NCI-H2081 treated with DMSO at 0.1 percent for 48 hours (cell line): ENCODE data around the gene TGFBRAP1.
"Not testable (repeated sequence)": the region's sequence is repeated elsewhere in the genome, so short reads cannot be mapped to it uniquely, and the experiment has no call there.

Experiments
- DNase-seq: peaks from one replicate; lab custom pipeline; 2025; lab: John Stamatoyannopoulos, UW

The TGFBRAP1 gene

GRCh38 chr2:105271393-105272045 lies 58.0 kb downstream of the TGFBRAP1 start:
- no peak for DNase-seq

DNA sequence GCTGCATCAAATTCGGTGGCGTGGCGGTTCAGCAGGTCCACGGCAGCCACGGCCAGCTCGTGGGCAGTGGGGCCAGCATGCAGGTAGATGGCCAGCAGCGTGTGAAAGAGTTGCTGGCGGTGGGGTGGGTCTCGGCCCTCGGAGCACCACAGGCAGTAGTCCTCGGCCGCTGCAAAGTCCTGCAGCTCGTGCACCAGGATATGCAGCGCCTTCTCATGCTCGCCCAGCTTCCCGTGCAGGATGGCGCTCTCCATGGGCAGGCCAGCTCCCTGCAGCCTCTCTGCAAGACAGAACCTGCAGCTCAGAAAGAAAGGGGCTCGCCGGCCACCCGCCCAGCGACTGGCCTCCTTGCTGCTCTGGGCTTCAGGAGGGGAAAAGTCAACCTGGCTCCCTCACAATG lies 60.1 kb downstream of the TGFBRAP1 start:
- DNase-seq = no peak

DNA sequence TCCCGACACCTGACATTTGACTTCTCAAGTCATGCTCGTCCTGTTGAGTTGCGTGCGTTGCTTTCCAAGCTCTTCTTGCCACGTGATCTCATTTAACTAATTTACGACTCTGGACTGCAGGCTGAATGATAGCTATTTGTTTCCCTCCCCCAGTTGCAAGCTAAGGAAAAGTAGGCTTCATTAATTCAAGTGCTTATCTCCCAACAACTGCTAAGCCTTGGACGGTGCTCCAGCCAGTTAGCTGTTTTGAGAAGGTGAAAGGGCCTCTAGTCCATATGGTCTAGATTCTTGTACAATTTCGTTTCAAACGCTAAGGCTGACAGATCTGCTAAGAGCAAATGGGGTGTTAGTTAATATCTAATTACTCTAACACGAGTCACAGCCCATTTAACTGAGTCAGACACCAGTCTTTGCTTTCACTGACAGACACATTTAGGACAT lies 66.9 kb downstream of the TGFBRAP1 start:
- DNase-seq = no peak

DNA sequence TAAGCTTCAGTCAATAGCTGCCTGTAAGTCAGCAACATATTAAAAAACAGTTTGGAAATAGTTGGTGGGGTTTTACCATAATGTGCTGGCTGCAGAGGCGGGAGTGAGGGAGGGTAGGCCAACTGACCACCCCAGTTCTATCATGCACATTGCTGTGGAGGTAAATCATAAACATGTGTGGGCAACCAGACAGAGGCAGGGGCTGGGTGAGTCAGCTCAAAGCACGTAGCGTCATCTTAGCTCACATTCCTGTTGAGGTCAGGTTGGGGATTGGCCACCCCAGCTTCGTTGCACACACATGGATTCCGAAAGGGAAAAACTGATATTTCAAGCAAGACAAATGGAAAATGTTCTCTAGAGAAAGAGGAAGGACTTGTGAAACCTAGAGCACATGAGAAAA lies 68.5 kb downstream of the TGFBRAP1 start:
- no peak for DNase-seq

DNA sequence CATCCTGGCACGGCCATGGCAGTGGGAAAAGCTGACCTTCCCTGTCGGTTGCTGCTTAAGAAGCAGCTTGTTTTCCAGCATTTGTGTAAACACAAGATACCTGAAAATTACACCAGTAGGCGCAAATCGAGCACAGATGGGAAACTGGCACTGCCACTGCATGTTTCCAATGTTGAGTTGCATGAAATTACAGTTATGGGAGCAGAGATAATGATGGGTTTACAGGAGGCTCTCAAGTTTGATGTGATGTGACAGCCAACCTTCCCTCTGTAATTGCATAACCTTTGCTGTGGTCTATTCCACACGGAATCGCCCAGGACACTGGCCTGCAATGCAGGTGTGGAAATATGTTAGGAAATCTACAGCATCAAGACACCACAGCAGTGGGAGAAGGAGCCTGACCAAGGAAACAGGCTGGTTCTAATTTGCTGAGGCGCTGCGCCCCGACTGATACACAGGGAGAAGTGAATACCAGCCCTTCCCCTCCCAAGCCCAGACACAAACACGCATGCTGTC lies 70.6 kb downstream of the TGFBRAP1 start:
- no peak for DNase-seq

DNA sequence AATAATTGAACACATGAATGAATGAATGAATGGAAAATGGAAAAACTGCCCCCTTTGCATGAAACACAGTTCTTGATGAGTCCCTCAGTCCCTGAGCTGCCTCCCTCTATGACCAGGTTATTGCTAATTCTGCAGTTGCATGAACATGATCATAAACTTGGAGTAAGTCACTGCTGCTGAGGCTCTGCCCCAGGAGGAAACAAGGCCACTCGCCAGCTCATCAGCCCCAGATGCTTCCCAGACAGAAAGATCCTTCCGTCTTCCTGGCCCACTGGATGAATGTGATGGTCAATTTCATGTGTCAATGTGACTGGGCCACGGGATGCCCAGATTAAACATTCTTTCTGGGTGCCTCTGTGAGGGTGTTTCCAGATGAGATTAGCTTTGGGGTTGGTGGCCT lies 71.6 kb downstream of the TGFBRAP1 start:
- DNase-seq = no peak

GRCh38 chr2:105256431-105257047 lies 73.0 kb downstream of the TGFBRAP1 start:
- no peak for DNase-seq

DNA sequence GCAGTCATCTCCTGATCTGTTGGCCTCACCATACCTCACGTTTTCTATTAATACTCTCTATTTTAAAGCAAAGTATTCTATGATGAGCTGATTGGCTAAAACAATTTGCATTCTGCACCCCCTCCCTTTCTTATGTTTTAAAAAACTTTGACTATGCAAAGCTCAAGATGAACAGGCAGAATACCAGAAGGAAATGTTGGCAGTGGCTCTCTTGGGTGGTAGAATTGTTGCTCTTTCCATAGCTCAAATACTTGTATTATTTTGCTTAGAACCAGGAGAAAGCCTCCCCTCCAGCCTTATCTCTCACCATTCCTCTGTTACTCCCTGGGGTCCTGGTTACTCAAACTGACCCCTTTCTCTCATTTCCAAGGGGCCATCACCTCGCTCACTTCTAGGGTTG lies 73.6 kb downstream of the TGFBRAP1 start:
- DNase-seq = no peak

- DNase-seq = no peak
These were observed 74.9 kb downstream of the TGFBRAP1 start for GRCh38 chr2:105254531-105255210.

DNA sequence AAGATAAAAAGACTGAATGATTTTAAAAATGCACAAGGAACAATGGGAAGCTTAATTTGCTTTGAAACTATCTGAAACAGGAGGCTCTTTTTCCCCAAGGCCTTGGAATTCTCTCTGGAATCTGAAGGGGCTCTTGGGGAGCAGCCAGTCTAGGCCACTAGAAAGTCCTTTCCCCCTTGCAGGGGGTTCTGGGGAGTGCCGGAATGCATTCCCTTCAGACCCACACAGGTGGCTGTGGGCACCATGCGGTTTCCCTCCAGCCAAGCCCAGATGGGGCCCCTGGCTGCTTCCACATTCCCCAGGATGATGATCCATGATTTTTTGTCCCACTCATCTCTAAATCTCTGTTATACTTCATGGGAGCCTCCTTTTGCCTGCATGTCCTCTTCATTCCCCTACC lies 77.3 kb downstream of the TGFBRAP1 start:
- DNase-seq = no peak

DNA sequence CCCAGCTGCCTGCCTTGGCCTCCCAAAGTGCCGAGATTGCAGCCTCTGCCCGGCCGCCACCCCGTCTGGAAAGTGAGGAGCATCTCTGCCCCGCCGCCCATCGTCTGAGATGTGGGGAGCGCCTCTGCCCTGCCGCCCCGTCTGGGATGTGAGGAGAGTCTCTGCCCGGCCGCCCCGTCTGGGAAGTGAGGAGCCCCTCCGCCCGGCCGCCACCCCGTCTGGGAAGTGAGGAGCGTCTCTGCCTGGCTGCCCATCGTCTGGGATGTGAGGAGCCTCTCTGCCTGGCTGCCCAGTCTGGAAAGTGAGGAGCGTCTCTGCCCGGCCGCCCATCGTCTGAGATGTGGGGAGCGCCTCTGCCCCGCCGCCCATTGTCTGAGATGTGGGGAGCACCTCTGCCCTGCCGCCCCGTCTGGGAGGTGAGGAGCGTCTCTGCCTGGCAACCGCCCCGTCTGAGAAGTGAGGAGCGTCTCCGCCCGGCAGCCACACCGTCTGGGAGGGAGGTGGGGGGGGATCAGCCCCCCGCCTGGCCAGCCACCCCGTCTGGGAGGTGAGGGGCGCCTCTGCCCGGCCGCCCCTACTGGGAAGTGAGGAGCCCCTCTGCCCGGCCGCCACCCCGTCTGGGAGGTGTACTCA lies 78.4 kb downstream of the TGFBRAP1 start:
- DNase-seq = not testable (repeated sequence)

DNA sequence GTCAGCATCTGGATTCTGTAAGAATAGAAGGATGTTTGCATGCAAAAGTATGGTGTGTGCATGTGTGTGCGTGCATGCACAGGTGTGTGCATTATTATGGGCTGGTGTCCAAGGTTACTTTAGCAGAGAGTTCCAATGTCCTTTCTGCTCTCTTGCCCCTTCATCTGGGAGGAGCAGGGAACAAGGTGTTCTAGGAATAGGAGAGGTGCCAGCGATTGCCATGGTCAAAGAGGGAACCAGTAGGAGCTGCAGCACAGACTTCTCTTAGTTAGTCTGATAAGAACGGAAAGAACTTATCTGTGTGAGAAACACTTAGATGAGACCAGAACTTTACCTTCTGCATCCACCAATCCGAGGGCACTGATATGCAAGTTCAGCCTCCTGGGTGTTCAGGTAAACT lies 79.6 kb downstream of the TGFBRAP1 start:
- DNase-seq = no peak

DNA sequence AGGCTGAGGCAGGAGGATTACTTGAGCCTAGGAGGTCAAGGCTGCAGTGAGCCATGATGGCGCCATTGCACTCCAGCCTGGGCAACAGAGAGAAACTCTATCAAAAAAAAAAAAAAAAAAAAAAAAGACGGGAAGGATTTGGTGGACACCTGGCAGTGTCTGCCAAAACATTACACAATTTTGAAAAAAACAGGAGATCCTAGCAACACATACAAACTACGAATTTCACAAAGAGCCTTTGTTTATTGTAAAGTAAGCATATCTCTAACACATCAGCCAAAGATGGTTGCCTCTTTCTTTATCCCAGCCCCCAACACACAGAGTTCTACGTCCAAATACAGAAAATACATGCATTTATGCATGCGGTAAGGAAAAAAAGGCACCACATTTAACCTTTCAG lies 80.4 kb downstream of the TGFBRAP1 start:
- no peak for DNase-seq

GRCh38 chr2:105248316-105249070 lies 81.0 kb downstream of the TGFBRAP1 start:
- no peak for DNase-seq

- no peak for DNase-seq
These were observed 85.1 kb downstream of the TGFBRAP1 start for GRCh38 chr2:105244451-105244850.

GRCh38 chr2:105243961-105244360 lies 85.6 kb downstream of the TGFBRAP1 start:
- DNase-seq = no peak

DNA sequence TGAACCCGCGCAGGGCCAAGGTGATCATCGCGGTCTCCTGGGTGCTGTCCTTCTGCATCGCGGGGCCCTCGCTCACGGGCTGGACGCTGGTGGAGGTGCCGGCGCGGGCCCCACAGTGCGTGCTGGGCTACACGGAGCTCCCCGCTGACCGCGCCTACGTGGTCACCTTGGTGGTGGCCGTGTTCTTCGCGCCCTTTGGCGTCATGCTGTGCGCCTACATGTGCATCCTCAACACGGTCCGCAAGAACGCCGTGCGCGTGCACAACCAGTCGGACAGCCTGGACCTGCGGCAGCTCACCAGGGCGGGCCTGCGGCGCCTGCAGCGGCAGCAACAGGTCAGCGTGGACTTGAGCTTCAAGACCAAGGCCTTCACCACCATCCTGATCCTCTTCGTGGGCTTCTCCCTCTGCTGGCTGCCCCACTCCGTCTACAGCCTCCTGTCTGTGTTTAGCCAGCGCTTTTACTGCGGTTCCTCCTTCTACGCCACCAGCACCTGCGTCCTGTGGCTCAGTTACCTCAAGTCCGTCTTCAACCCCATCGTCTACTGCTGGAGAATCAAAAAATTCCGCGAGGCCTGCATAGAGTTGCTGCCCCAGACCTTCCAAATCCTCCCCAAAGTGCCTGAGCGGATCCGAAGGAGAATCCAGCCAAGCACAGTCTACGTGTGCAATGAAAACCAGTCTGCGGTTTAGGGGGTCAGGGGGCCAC lies 87.1 kb downstream of the TGFBRAP1 start:
- no peak for DNase-seq

- DNase-seq = no peak
These were observed 88.1 kb downstream of the TGFBRAP1 start, which contains the start of gene GPR45 for GRCh38 chr2:105241443-105241842. TSS of gene GPR45 (plus strand) at chr2:105241743. CDS start at chr2:105241859, 116 bp downstream.

GRCh38 chr2:105239924-105240323 lies 89.6 kb downstream of the TGFBRAP1 start:
- DNase-seq = no peak

DNA sequence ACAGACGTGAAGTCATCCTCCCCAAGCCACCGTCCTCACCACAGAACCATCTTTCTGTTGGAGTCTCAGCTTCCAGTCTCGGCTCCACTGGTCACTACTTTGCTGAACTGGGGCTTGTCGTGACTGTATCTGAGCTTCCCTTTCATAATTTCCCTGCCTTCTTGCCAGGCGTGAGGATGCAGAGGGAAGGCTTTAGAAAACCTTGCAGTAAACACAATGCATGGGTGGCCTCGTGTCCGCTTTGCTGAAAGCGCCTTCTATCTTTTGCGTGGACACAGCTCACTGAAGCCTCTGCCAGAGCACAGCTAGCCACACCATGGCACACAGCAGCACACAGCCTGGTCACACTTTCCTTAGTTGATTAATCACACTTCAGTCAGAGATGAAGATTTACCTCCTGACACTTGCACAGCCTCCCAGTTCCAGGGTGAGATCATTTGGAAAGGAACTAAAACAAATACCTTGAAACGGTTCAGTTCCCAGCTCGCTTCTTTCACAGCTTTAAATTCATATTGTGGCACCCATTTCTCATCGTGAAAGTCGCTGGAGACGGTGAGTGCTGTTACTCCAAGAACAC lies 90.8 kb downstream of the TGFBRAP1 start:
- DNase-seq = no peak
